A549 (cell line): Measurements from ENCODE around the gene GJD2. TPM values are rescaled to one million over a fixed set of nuclear protein-coding genes. Genes with fewer than 3 reads are reported as not detected.

ENCODE experiments used
- ATAC-seq, 2 experiments: fragments of 200-7000 bp in 1 of 2; fragments of >200 bp in 1 of 2; cut with Nextera tagmentation in 1 of 2; cut with Tn5 transposase in 1 of 2; 3 replicates each; pipeline versions ENCODE4 v1.8.0 to v1.9.1; 2018 to 2020; ENCODE audit warnings: mild to moderate bottlenecking in 1 of 2, moderate library complexity in 1 of 2
- CTCF ChIA-PET: fragments of 300-600 bp; sonication (Branson Sonifier 250); formaldehyde crosslinking; extraction: SDS; loops from one replicate; lab custom pipeline; 2021; ENCODE audit warnings: antibody characterized with exemption, inconsistent platforms; lab: Yijun Ruan, JAX
- POLR2A ChIA-PET: fragments of 350-600 bp; formaldehyde crosslinking; extraction: SDS; loops from one replicate; lab custom pipeline; 2021; ENCODE audit warnings: antibody characterized with exemption, inconsistent platforms; lab: Yijun Ruan, JAX
- DNase-seq, 2 experiments: peaks; one replicate each; pipeline versions ENCODE4 v3.0.0 to v3.0.0-alpha.2; 2011 to 2016; ENCODE audit warnings: low read depth in 1 of 2, low spot score in 1 of 2
- FAIRE-seq: peaks from 2 replicates; lab custom pipeline; 2011; peaks lifted over from hg19 to GRCh38; lab: Jason Lieb, UNC
- H3K27ac ChIP-seq, 2 experiments: fragments of >200 bp; sonication (Bioruptor Twin); formaldehyde crosslinking; 3 replicates each; pipeline ENCODE4 v1.5.1; 2016 to 2017
- H3K4me1 ChIP-seq: fragments of >200 bp; sonication (Bioruptor Twin); formaldehyde crosslinking; 3 replicates; pipeline ENCODE4 v1.6.1; 2016
- H3K4me2 ChIP-seq: fragments of >200 bp; sonication (Bioruptor Twin); formaldehyde crosslinking; 3 replicates; pipeline ENCODE4 v1.6.1; 2016
- H3K4me3 ChIP-seq: fragments of >200 bp; sonication (Bioruptor Twin); formaldehyde crosslinking; 3 replicates; pipeline ENCODE4 v1.5.1; 2016
- H3K9me3 ChIP-seq: fragments of >200 bp; sonication (Bioruptor Twin); formaldehyde crosslinking; 3 replicates; pipeline ENCODE4 v1.6.1; 2016
- BCL3 ChIP-seq: fragments of >200 bp; sonication (Bioruptor Twin); formaldehyde crosslinking; IDR thresholded peaks from 3 replicates; pipeline ENCODE4 v1.6.1; 2016
- BHLHE40 ChIP-seq: IDR thresholded peaks from 2 replicates; pipeline ENCODE4 v1.6.1; 2012; ENCODE audit warnings: low read depth, low read length, inconsistent platforms
- CHD2 ChIP-seq: fragments of 150-350 bp; IDR thresholded peaks from 2 replicates; pipeline ENCODE4 v1.6.1; 2014; ENCODE audit warnings: low read length; ENCODE audit not compliant: partially characterized antibody
- CHD4 ChIP-seq: fragments of 200-600 bp; sonication (generic); IDR thresholded peaks from 2 replicates; pipeline ENCODE4 v1.6.1; 2016; ENCODE audit warnings: antibody characterized with exemption, mild to moderate bottlenecking, borderline replicate concordance
- ELK1 ChIP-seq: fragments of 150-350 bp; IDR thresholded peaks from 2 replicates; pipeline ENCODE4 v1.6.1; 2014; ENCODE audit warnings: low read depth, mild to moderate bottlenecking, low read length
- EP300 ChIP-seq, 2 experiments: fragments of >200 bp; sonication (Bioruptor Twin); formaldehyde crosslinking; IDR thresholded peaks; 2 replicates in 1 of 2; 3 replicates in 1 of 2; pipeline ENCODE4 v1.6.1; 2016 to 2017
- ESRRA ChIP-seq: fragments of 150-350 bp; IDR thresholded peaks from 2 replicates; pipeline ENCODE4 v1.6.1; 2014; ENCODE audit warnings: mild to moderate bottlenecking, low read length, borderline replicate concordance
- MAFK ChIP-seq: fragments of 450-650 bp; IDR thresholded peaks from 2 replicates; pipeline ENCODE4 v1.6.1; 2014; ENCODE audit not compliant: partially characterized antibody
- SREBF2 ChIP-seq: fragments of 450-650 bp; IDR thresholded peaks from 2 replicates; pipeline ENCODE4 v1.6.1; 2014; ENCODE audit warnings: mild to moderate bottlenecking, moderate library complexity
- TFCP2L1 ChIP-seq: fragments of 250-450 bp; sonication (Bioruptor Pico); IDR thresholded peaks from 2 replicates; pipeline ENCODE4 v1.5.0; 2021; ENCODE audit warnings: mild to moderate bottlenecking
- TP53 ChIP-seq: fragments of 250-450 bp; sonication (Bioruptor Pico); IDR thresholded peaks from 2 replicates; pipeline ENCODE4 v1.5.0; 2021; ENCODE audit warnings: mild to moderate bottlenecking, moderate library complexity
- USF2 ChIP-seq: fragments of 450-650 bp; IDR thresholded peaks from 2 replicates; pipeline ENCODE4 v1.6.1; 2014; ENCODE audit warnings: antibody characterized with exemption
- ZC3H11A ChIP-seq: fragments of 450-650 bp; IDR thresholded peaks from 2 replicates; pipeline ENCODE4 v1.6.1; 2014; ENCODE audit warnings: antibody characterized with exemption, mild to moderate bottlenecking
- WGBS: methylation state at CpG from one replicate; pipeline ENCODE4 v1.1.6; 2017; ENCODE audit errors: missing lambda C conversion rate; 5-methylcytosine and 5-hydroxymethylcytosine counted together
- polyA plus RNA-seq, 4 experiments: library from polyadenylated mRNA; depleted of rRNA in 3 of 4; stranded (reverse); fragments of >200 nt; fragmentation: RNase III in 1 of 4; extraction: RNeasy Plus Mini Kit Qiagen cat#74134 plus additional on column Dnase treatment in 1 of 4; gene quantifications; 2 replicates in 3 of 4; 3 replicates in 1 of 4; pipeline ENCODE4 v1.2.3, GENCODE V29; 2011 to 2017

Gene GJD2
- polyA plus RNA-seq, 2 of the 4 experiments (the other 2 are of a cell fraction): not detected

GRCh38 chr15:34716111-34716510 lies 38.7 kb downstream of the GJD2 start:
- Histone ChIP-seq H3K4me3 (no peak overlapping the region), H3K4me1 (peaks cover 10% of the 10 kb centered on the region; the same call in 1 of the 3 replicates)
- POLR2A ChIA-PET: no interaction called here

GRCh38 chr15:34714476-34715121 lies 40.2 kb downstream of the GJD2 start:
- DNase-seq: no peak
- H3K4me1 ChIP-seq: peaks cover 13% of the 10 kb centered on the region
- no peaks in the 10 kb centered on the region for H3K9me3 ChIP-seq
- no peak overlapping the region for H3K4me2 ChIP-seq
- ATAC-seq: no peak
- H3K4me3 ChIP-seq: no peak overlapping the region
- no peak for FAIRE-seq
- ChIA-PET CTCF (interaction anchor here (1.2 to 2.0 kb wide), 2 partner anchors 92 to 364 kb away, joined by 4 to 8 read pairs; no protein-coding TSS in a partner anchor), POLR2A (no interaction called here)
- no peak for TF ChIP-seq BHLHE40
- TF ChIP-seq CHD2: no peak
- TF ChIP-seq ESRRA: no peak
- TF ChIP-seq TP53 (CRISPR knock-in tag): no peak
- TF ChIP-seq ELK1: no peak
- TF ChIP-seq BCL3: no peak
- 16% methylated on average over 5 of the region's 5 CpGs for WGBS
- H3K27ac ChIP-seq: no peak overlapping the region

More at GRCh38 chr15:34716111-34716510, 38.7 kb downstream of the GJD2 start:
- 10% methylated on average over 9 of the region's 9 CpGs for WGBS
- Histone ChIP-seq H3K9me3 (no peaks in the 10 kb centered on the region), H3K4me2 (no peak overlapping the region), H3K27ac (no peak overlapping the region)
- CTCF ChIA-PET: no interaction called here
- TF ChIP-seq EP300 (IDR thresholded peaks at IDR 0.05) (no peak), MAFK (peak; percentile 27)
- ATAC-seq: peak in 1 of 2 experiments; percentile 41; a peak in 2 of 6 replicates
- DNase-seq: no peak
- no peak for FAIRE-seq

GRCh38 chr15:34713635-34714034 lies 41.2 kb downstream of the GJD2 start:
- Histone ChIP-seq H3K9me3 (no peaks in the 10 kb centered on the region), H3K4me3 (no peak overlapping the region), H3K4me2 (no peak overlapping the region), H3K27ac (no peak overlapping the region), H3K4me1 (peaks cover 14% of the 10 kb centered on the region; the same call in 2 of the 3 replicates)
- ChIA-PET CTCF (interaction anchor here (1.2 to 2.0 kb wide), 2 partner anchors 91 to 365 kb away, joined by 4 to 8 read pairs; no protein-coding TSS in a partner anchor), POLR2A (no interaction called here)
- no peak for ATAC-seq
- no peak for FAIRE-seq
- no peak for DNase-seq
- WGBS: 47% methylated on average over 1 of the region's 1 CpG
- TF ChIP-seq TFCP2L1 (CRISPR knock-in tag) (no peak), SREBF2 (no peak), USF2 (no peak), EP300 (IDR thresholded peaks at IDR 0.05) (no peak)

- ChIA-PET CTCF (interaction anchor here (0.7 to 3.3 kb wide), 7 partner anchors 9 to 214 kb away, joined by 3 to 49 read pairs (median 11); no protein-coding TSS in a partner anchor), POLR2A (interaction anchor here (0.8 kb wide), 1 partner anchor 9 kb away, joined by 5 read pairs; no protein-coding TSS in a partner anchor)
- H3K27ac ChIP-seq: peak overlapping the region; percentile 10 to 38; a peak in 4 of 6 replicates
- DNase-seq (peak; percentile 18 to 46), FAIRE-seq (no peak), ATAC-seq (peak; percentile 19 to 64; a peak in 3 of 6 replicates)
- peak overlapping the region; percentile 58 for H3K4me2 ChIP-seq
- H3K4me3 ChIP-seq: no peak overlapping the region
- H3K4me1 ChIP-seq: peaks cover 14% of the 10 kb centered on the region; the same call in 2 of the 3 replicates
- WGBS: 12% methylated on average over 7 of the region's 7 CpGs
- H3K9me3 ChIP-seq: no peaks in the 10 kb centered on the region
- TF ChIP-seq CHD4 (no peak), BCL3 (0 out of 3 replicates have a peak, but pooled peaks have one; percentile 27), ZC3H11A (no peak), MAFK (peak; percentile 14)
Observed at GRCh38 chr15:34709866-34710265, 44.9 kb downstream of the GJD2 start.
